ENCODE measurements around the gene PTPRD.

The PTPRD gene

DNA sequence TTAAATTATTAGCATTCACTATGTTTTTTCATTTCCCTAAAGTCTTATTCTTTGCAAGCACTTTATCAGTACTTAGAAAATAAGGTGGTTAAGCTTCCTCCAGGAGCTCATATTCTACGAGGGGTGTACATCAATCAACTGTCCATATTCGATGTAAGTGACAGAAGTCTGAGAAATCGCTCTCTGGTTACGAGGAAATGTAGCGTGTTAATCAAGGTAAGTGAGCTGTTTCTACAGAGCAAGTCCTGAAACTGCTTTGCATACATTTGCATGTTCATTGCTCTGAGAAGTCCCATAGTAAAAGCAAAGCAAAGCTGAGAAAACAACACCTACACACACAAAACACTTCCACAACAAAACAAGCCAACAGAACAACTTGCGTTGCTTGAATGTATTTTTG is 1919.3 kb downstream of the PTPRD start:
- Histone ChIP-seq H3K27ac (ENCODE audit: low read depth, low read length) (no peak overlapping the region), H3K4me3 (ENCODE audit: low read depth, low read length) (no peak overlapping the region), H3K4me1 (ENCODE audit: control insufficient read depth, insufficient read depth, low read length, unreplicated experiment) (no peaks in the 10 kb centered on the region), H3K27me3 (ENCODE audit: insufficient read depth, low read length) (no peaks in the 10 kb centered on the region), H2AFZ (ENCODE audit: low read length, unreplicated experiment) (no peak overlapping the region), H3K79me2 (ENCODE audit: control insufficient read depth, insufficient read depth, low read length, unreplicated experiment) (no peaks in the 10 kb centered on the region), H3K36me3 (ENCODE audit: insufficient read depth, low read length) (no peaks in the 10 kb centered on the region)

DNA sequence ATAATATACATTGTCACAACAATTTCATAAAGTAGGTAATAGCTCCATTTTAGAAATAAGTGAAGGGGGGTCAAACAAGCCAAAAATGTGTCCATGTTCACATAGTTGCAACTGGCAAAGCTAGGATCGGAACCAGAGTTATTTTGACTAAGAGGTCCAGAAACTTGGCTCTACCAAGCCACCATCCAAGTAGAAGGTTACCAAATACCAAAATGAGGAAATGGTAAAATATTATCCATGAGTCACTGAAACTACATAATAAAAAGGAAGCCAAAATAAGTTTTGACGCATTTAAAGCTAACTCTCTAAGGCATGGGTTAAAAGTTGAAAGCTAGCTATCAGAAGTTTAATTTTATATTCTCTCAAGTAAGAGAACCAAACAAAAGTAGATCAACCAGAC is 1926.3 kb downstream of the PTPRD start:
- no peaks in the 10 kb centered on the region for H3K36me3 ChIP-seq (ENCODE audit: insufficient read depth, low read length)
- H3K4me3 ChIP-seq (ENCODE audit: low read depth, low read length) = no peak overlapping the region
- H3K27ac ChIP-seq (ENCODE audit: low read depth, low read length) = no peak overlapping the region
- no peaks in the 10 kb centered on the region for H3K79me2 ChIP-seq (ENCODE audit: control insufficient read depth, insufficient read depth, low read length, unreplicated experiment)
- no peak overlapping the region for H2AFZ ChIP-seq (ENCODE audit: low read length, unreplicated experiment)
- H3K27me3 ChIP-seq (ENCODE audit: insufficient read depth, low read length) = no peaks in the 10 kb centered on the region
- H3K4me1 ChIP-seq (ENCODE audit: control insufficient read depth, insufficient read depth, low read length, unreplicated experiment) = no peaks in the 10 kb centered on the region

DNA sequence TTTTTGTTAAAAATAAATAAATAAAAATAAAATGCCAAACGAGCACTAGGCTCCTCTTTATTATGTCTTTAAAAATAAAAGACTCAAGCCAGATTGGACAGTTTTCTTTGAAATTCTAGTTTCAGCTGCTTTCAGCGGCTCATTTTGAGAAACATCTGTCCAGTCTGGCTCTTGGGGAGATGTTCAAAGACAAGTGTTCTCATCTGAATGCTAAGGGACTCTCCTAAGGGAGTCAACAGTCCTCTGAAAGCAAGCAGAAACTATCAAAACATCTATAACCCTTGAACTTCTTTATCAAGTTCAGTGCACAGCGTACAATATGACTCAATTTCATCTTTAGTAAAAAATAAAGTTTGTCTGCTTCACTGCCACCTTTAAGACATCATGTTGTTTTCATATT is 1927.0 kb downstream of the PTPRD start:
- H3K27me3 ChIP-seq (ENCODE audit: insufficient read depth, low read length) = no peaks in the 10 kb centered on the region
- no peaks in the 10 kb centered on the region for H3K79me2 ChIP-seq (ENCODE audit: control insufficient read depth, insufficient read depth, low read length, unreplicated experiment)
- H3K4me1 ChIP-seq (ENCODE audit: control insufficient read depth, insufficient read depth, low read length, unreplicated experiment) = no peaks in the 10 kb centered on the region
- H3K36me3 ChIP-seq (ENCODE audit: insufficient read depth, low read length) = no peaks in the 10 kb centered on the region
- H3K4me3 ChIP-seq (ENCODE audit: low read depth, low read length) = no peak overlapping the region
- H2AFZ ChIP-seq (ENCODE audit: low read length, unreplicated experiment) = no peak overlapping the region
- no peak overlapping the region for H3K27ac ChIP-seq (ENCODE audit: low read depth, low read length)

DNA sequence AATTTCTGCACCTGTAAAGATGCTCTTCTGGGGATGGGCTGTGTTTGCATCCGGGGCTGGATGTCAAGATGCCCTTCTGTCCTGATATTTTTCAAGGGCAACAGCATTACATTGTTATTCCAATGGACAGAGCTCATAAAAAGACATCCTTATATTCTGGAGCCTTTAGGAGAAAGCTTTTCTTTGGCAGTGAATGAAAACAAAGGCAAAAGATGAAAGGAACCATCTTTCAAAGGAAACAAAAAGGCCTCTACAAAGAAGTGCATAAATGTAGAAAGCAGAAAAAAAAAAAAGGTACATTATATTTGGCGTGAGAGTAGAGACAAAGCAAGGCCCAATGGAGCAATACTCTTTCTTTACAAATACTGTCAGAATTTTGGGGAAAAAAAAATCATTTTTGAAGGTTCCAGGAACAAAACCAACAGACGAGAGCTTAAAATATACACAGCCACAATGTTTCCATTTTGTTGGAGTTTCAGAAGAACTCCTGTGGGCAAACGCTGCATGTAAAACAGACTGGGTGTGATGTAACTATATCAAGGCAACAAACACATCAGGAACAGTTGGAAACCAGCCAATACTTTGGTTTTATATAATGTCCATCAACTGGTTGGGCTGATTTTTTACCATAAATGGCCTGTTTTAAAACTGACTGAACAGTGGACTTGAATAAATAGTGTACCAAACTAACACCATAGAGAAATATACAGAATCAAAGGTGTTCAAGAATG is 1927.7 kb downstream of the PTPRD start:
- Histone ChIP-seq H3K79me2 (ENCODE audit: control insufficient read depth, insufficient read depth, low read length, unreplicated experiment) (no peaks in the 10 kb centered on the region), H3K27me3 (ENCODE audit: insufficient read depth, low read length) (no peaks in the 10 kb centered on the region), H3K36me3 (ENCODE audit: insufficient read depth, low read length) (no peaks in the 10 kb centered on the region), H3K4me1 (ENCODE audit: control insufficient read depth, insufficient read depth, low read length, unreplicated experiment) (no peaks in the 10 kb centered on the region), H3K4me3 (ENCODE audit: low read depth, low read length) (no peak overlapping the region), H3K27ac (ENCODE audit: low read depth, low read length) (no peak overlapping the region), H2AFZ (ENCODE audit: low read length, unreplicated experiment) (no peak overlapping the region)

DNA sequence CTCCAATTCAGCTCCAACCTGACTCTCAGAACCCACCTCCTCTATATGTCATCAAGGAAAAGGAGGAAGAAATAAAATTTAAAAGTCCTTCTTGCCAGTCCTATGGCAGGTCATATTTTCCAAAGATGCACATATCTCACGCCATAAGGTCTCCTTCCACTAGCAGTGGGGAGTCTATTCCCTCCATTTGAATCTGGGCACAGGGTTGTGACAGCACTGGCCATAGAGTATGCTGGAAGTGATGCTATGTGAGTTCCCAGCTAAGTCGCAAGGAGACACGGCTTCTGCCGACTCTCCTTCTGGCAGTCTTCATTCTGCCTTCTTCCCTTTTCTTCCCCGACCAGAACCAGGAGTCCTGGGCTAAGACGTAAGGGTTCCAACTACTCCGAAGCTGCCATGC is 1929.3 kb downstream of the PTPRD start:
- Histone ChIP-seq H3K27ac (ENCODE audit: low read depth, low read length) (no peak overlapping the region), H3K36me3 (ENCODE audit: insufficient read depth, low read length) (no peaks in the 10 kb centered on the region), H2AFZ (ENCODE audit: low read length, unreplicated experiment) (no peak overlapping the region), H3K4me1 (ENCODE audit: control insufficient read depth, insufficient read depth, low read length, unreplicated experiment) (no peaks in the 10 kb centered on the region), H3K4me3 (ENCODE audit: low read depth, low read length) (no peak overlapping the region), H3K27me3 (ENCODE audit: insufficient read depth, low read length) (no peaks in the 10 kb centered on the region), H3K79me2 (ENCODE audit: control insufficient read depth, insufficient read depth, low read length, unreplicated experiment) (no peaks in the 10 kb centered on the region)

DNA sequence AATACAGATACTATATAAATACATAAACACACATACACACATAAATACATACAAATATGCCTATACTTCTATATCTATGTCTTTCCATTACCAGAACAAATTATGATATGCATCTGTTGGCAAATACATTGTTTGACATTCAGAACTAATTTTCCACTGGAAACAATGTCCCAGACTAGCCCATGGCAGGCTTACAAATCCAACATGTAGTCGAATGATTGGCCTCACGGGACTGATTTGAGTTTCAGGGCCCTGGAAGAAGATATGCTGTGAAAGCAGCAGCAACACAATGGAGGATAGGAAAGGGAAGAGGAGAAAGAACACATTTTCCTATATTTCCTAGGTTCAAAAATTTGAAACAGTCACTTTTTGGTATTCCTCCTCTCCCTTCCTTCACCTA is 1932.1 kb downstream of the PTPRD start:
- no peak overlapping the region for H3K4me3 ChIP-seq (ENCODE audit: low read depth, low read length)
- H2AFZ ChIP-seq (ENCODE audit: low read length, unreplicated experiment) = no peak overlapping the region
- no peaks in the 10 kb centered on the region for H3K27me3 ChIP-seq (ENCODE audit: insufficient read depth, low read length)
- no peak overlapping the region for H3K27ac ChIP-seq (ENCODE audit: low read depth, low read length)
- no peaks in the 10 kb centered on the region for H3K36me3 ChIP-seq (ENCODE audit: insufficient read depth, low read length)
- no peaks in the 10 kb centered on the region for H3K79me2 ChIP-seq (ENCODE audit: control insufficient read depth, insufficient read depth, low read length, unreplicated experiment)
- H3K4me1 ChIP-seq (ENCODE audit: control insufficient read depth, insufficient read depth, low read length, unreplicated experiment) = no peaks in the 10 kb centered on the region

DNA sequence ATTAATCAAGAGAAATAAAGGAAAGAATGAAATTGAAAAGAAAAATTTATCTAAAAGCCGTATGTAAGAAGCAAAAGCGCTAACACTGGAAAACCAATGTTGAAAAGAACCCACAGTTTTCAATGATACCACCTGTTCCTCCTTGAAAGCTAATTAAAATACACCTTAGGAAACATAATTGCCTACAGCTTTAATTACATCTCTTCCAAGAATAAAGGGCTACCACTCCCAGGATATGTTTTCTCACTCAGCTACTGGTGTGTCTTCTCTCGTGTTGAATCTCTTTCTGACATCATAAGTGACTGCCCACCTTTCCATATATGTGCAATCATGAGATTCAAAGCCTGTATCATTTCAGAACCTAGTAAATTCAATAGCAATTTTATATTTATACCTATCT is 1932.6 kb downstream of the PTPRD start:
- no peak overlapping the region for H3K27ac ChIP-seq (ENCODE audit: low read depth, low read length)
- H3K27me3 ChIP-seq (ENCODE audit: insufficient read depth, low read length) = no peaks in the 10 kb centered on the region
- H3K4me1 ChIP-seq (ENCODE audit: control insufficient read depth, insufficient read depth, low read length, unreplicated experiment) = no peaks in the 10 kb centered on the region
- H3K79me2 ChIP-seq (ENCODE audit: control insufficient read depth, insufficient read depth, low read length, unreplicated experiment) = no peaks in the 10 kb centered on the region
- no peak overlapping the region for H3K4me3 ChIP-seq (ENCODE audit: low read depth, low read length)
- no peaks in the 10 kb centered on the region for H3K36me3 ChIP-seq (ENCODE audit: insufficient read depth, low read length)
- H2AFZ ChIP-seq (ENCODE audit: low read length, unreplicated experiment) = no peak overlapping the region

DNA sequence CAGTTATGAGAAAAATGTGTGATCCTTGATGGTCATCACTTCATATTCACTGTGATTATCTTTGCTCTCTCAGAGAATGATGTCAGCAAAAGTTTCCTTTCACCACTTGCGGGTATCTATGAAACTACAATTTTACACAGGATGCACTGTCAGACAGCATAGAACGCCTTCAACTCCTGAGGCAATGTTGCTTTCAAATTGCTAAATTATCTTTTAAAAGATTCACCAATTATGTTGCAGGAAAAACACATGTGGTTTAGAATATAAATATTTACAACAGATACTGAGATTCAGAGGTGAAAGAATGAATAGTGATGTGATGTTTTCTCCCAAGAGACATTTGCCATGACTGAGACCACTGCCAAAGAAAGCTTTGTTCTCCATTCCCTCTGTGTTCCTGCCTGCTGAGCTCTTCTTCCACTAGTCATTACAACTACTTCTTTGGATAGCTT is 1933.4 kb downstream of the PTPRD start:
- H3K4me1 ChIP-seq (ENCODE audit: control insufficient read depth, insufficient read depth, low read length, unreplicated experiment) = no peaks in the 10 kb centered on the region
- H3K4me3 ChIP-seq (ENCODE audit: low read depth, low read length) = no peak overlapping the region
- H3K36me3 ChIP-seq (ENCODE audit: insufficient read depth, low read length) = no peaks in the 10 kb centered on the region
- no peak overlapping the region for H2AFZ ChIP-seq (ENCODE audit: low read length, unreplicated experiment)
- H3K27me3 ChIP-seq (ENCODE audit: insufficient read depth, low read length) = no peaks in the 10 kb centered on the region
- no peaks in the 10 kb centered on the region for H3K79me2 ChIP-seq (ENCODE audit: control insufficient read depth, insufficient read depth, low read length, unreplicated experiment)
- H3K27ac ChIP-seq (ENCODE audit: low read depth, low read length) = no peak overlapping the region

DNA sequence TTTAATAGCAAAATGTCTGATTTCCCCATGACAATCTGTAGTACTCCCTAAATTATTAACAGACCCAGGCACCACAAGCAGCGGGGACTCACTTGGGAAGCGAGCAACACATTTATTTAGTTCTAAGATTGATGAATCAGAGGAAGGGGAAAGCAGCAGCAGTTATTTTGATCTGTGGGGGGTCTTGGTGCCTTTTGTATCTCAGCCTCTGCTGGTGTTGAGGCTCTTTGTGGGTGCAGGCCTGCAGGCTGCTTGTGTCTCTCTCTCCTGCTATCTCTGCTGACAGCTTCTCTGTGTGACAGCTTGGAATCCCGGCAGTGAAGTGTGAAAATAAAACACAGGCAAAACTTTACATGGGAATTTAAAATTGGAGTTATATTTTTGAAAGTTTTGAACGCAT is 1935.1 kb downstream of the PTPRD start:
- H3K4me3 ChIP-seq (ENCODE audit: low read depth, low read length) = no peak overlapping the region
- no peaks in the 10 kb centered on the region for H3K36me3 ChIP-seq (ENCODE audit: insufficient read depth, low read length)
- H2AFZ ChIP-seq (ENCODE audit: low read length, unreplicated experiment) = no peak overlapping the region
- H3K27me3 ChIP-seq (ENCODE audit: insufficient read depth, low read length) = no peaks in the 10 kb centered on the region
- no peaks in the 10 kb centered on the region for H3K79me2 ChIP-seq (ENCODE audit: control insufficient read depth, insufficient read depth, low read length, unreplicated experiment)
- H3K4me1 ChIP-seq (ENCODE audit: control insufficient read depth, insufficient read depth, low read length, unreplicated experiment) = no peaks in the 10 kb centered on the region
- no peak overlapping the region for H3K27ac ChIP-seq (ENCODE audit: low read depth, low read length)

DNA sequence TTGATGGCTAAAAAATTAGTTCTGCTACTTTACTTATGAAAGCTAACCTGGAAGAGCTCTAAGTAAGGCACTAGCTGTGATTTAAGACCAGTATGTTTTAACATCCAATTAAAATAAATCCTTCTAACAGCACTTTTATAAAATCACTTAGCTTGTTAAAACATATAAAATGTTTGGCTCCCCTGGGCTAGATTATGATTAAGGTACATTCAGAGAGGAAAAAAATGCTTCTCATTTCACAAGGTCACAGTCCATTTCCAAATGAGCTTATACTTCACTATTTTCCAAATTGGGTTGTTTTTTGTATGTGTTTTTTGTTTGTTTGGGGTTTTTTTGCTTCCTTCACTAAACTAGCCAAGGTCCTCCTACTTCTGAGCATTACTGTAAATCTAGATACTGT is 1938.3 kb downstream of the PTPRD start:
- no peak overlapping the region for H3K4me3 ChIP-seq (ENCODE audit: low read depth, low read length)
- H3K4me1 ChIP-seq (ENCODE audit: control insufficient read depth, insufficient read depth, low read length, unreplicated experiment) = no peaks in the 10 kb centered on the region
- no peaks in the 10 kb centered on the region for H3K27me3 ChIP-seq (ENCODE audit: insufficient read depth, low read length)
- H2AFZ ChIP-seq (ENCODE audit: low read length, unreplicated experiment) = no peak overlapping the region
- H3K27ac ChIP-seq (ENCODE audit: low read depth, low read length) = no peak overlapping the region
- H3K79me2 ChIP-seq (ENCODE audit: control insufficient read depth, insufficient read depth, low read length, unreplicated experiment) = no peaks in the 10 kb centered on the region
- no peaks in the 10 kb centered on the region for H3K36me3 ChIP-seq (ENCODE audit: insufficient read depth, low read length)

DNA sequence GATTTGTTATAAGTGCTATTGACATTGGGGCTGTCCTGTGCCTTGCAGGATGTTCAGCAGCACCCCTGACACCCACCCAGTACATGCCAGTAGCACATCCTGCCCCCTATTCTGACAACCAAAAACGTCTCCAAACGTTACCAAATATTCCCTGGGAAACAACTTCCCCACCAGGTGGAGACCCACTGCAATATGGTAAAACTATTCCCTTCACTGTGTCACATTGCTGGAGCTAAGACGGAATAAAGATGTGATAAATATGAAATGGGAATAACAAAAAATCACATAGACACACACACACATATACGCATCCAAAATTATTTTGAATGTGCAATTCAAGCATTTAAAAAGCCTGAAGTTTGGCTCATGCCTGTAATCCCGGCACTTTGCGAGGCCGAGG is 1939.0 kb downstream of the PTPRD start:
- Histone ChIP-seq H3K4me1 (ENCODE audit: control insufficient read depth, insufficient read depth, low read length, unreplicated experiment) (no peaks in the 10 kb centered on the region), H3K4me3 (ENCODE audit: low read depth, low read length) (no peak overlapping the region), H3K79me2 (ENCODE audit: control insufficient read depth, insufficient read depth, low read length, unreplicated experiment) (no peaks in the 10 kb centered on the region), H2AFZ (ENCODE audit: low read length, unreplicated experiment) (no peak overlapping the region), H3K36me3 (ENCODE audit: insufficient read depth, low read length) (no peaks in the 10 kb centered on the region), H3K27me3 (ENCODE audit: insufficient read depth, low read length) (no peaks in the 10 kb centered on the region), H3K27ac (ENCODE audit: low read depth, low read length) (no peak overlapping the region)
